CD14-positive monocyte (primary cell): ENCODE results near the gene GDPD4. TPM values are rescaled to one million over a fixed set of nuclear protein-coding genes. Genes with fewer than 3 reads are reported as not detected.

Experiments
- DNase-seq, 3 donors: peaks; one replicate each; pipeline ENCODE4 v3.0.0-alpha.2; 2011 to 2022
- H2AFZ ChIP-seq: 2 replicates; pipeline ENCODE4 v1.6.0; 2012; ENCODE audit warnings: mild to moderate bottlenecking, low read depth, low read length, inconsistent platforms; ENCODE audit not compliant: insufficient read depth, poor library complexity, severe bottlenecking
- H3K27ac ChIP-seq, 2 donors: 1 replicate in 1 of 2; 2 replicates in 1 of 2; pipeline ENCODE4 v1.5.1; 2012 to 2013; ENCODE audit warnings: low read length in 2 of 2, control low read depth in 1 of 2, inconsistent platforms in 1 of 2, low read depth in 1 of 2, mild to moderate bottlenecking in 1 of 2
- H3K27me3 ChIP-seq, 2 donors: one replicate each; pipeline versions ENCODE4 v1.6.0 to v1.6.1; 2011 to 2013; ENCODE audit warnings: low read length in 2 of 2; ENCODE audit not compliant: control insufficient read depth in 2 of 2, insufficient read depth in 2 of 2
- H3K36me3 ChIP-seq, 2 donors: replicated peaks in 1 of 2; 1 replicate in 1 of 2; 2 replicates in 1 of 2; pipeline versions ENCODE4 v1.5.1 to v1.6.1; 2012 to 2013; ENCODE audit warnings: low read length in 2 of 2, control low read depth in 1 of 2, inconsistent platforms in 1 of 2, mild to moderate bottlenecking in 1 of 2; ENCODE audit not compliant: insufficient read depth in 2 of 2, control insufficient read depth in 1 of 2
- H3K4me1 ChIP-seq, 2 donors: 1 replicate in 1 of 2; 2 replicates in 1 of 2; pipeline versions ENCODE4 v1.5.1 to v1.6.1; 2012 to 2013; ENCODE audit warnings: low read length in 2 of 2, control low read depth in 1 of 2, inconsistent platforms in 1 of 2, mild to moderate bottlenecking in 1 of 2, moderate library complexity in 1 of 2; ENCODE audit not compliant: insufficient read depth in 2 of 2, control insufficient read depth in 1 of 2
- H3K4me2 ChIP-seq: replicated peaks from 2 replicates; pipeline ENCODE3; 2012; ENCODE audit warnings: low read length, moderate library complexity, mild to moderate bottlenecking; ENCODE audit not compliant: poor library complexity, severe bottlenecking; ENCODE audit errors: extremely low read depth
- H3K4me3 ChIP-seq, 3 experiments: fragments of 200-600 bp in 1 of 3; sonication (generic) in 1 of 3; replicated peaks in 1 of 3; 1 replicate in 2 of 3; 2 replicates in 1 of 3; pipeline ENCODE4 v1.5.1; 2011 to 2013; ENCODE audit warnings: low read length in 3 of 3, mild to moderate bottlenecking in 3 of 3, control low read depth in 2 of 3, low read depth in 2 of 3, inconsistent platforms in 1 of 3, moderate library complexity in 1 of 3
- H3K79me2 ChIP-seq: 2 replicates; pipeline ENCODE4 v1.6.0; 2012; ENCODE audit warnings: mild to moderate bottlenecking, control low read depth, inconsistent platforms, low read length, moderate library complexity; ENCODE audit not compliant: insufficient read depth
- H3K9ac ChIP-seq: 2 replicates; pipeline ENCODE4 v1.6.0; 2017; ENCODE audit warnings: low read length, mild to moderate bottlenecking; ENCODE audit not compliant: insufficient read depth, poor library complexity, severe bottlenecking
- H3K9me3 ChIP-seq, 2 donors: replicated peaks in 1 of 2; 1 replicate in 1 of 2; 2 replicates in 1 of 2; pipeline versions ENCODE4 v1.5.1 to v1.6.1; 2012 to 2013; ENCODE audit warnings: low read length in 2 of 2, control low read depth in 1 of 2; ENCODE audit not compliant: control insufficient read depth in 1 of 2, insufficient read depth in 1 of 2
- H4K20me1 ChIP-seq: 2 replicates; pipeline ENCODE4 v1.6.0; 2012; ENCODE audit warnings: mild to moderate bottlenecking, low read length, control low read depth, moderate library complexity; ENCODE audit not compliant: insufficient read depth
- H3K27ac Mint-ChIP-seq, 7 donors: one replicate each; pipeline ENCODE4 v1.8.0; 2020; ENCODE audit warnings: mild to moderate bottlenecking in 7 of 7, mixed read lengths in 7 of 7, moderate library complexity in 6 of 7, inconsistent platforms in 2 of 7
- H3K27me3 Mint-ChIP-seq, 3 donors: one replicate each; pipeline ENCODE4 v1.8.0; 2021 to 2022; ENCODE audit warnings: low read depth in 3 of 3, mild to moderate bottlenecking in 3 of 3, mixed read lengths in 3 of 3, moderate library complexity in 3 of 3, inconsistent platforms in 1 of 3
- H3K36me3 Mint-ChIP-seq, 2 donors: one replicate each; pipeline ENCODE4 v1.8.0; 2020; ENCODE audit warnings: mixed read lengths in 2 of 2, inconsistent platforms in 1 of 2, mild to moderate bottlenecking in 1 of 2
- H3K4me1 Mint-ChIP-seq: one replicate; pipeline ENCODE4 v1.8.0; 2020; ENCODE audit warnings: mild to moderate bottlenecking, mixed read lengths
- H3K4me3 Mint-ChIP-seq, 2 donors: one replicate each; pipeline ENCODE4 v1.8.0; 2020; ENCODE audit warnings: mild to moderate bottlenecking in 2 of 2, mixed read lengths in 2 of 2, moderate library complexity in 1 of 2
- H3K9me3 Mint-ChIP-seq, 7 donors: one replicate each; pipeline ENCODE4 v1.8.0; 2020 to 2022; ENCODE audit warnings: mixed read lengths in 7 of 7, mild to moderate bottlenecking in 6 of 7, moderate library complexity in 6 of 7, inconsistent platforms in 2 of 7
- CTCF ChIP-seq: fragments of 200-600 bp; IDR thresholded peaks from one replicate; pipeline ENCODE4 v1.8.0; 2022; ENCODE audit warnings: antibody characterized with exemption, mild to moderate bottlenecking
- WGBS: methylation state at CpG from one replicate; pipeline ENCODE4 v1.1.5; 2013; ENCODE audit warnings: missing lambda C conversion rate; ENCODE audit not compliant: insufficient coverage; 5-methylcytosine and 5-hydroxymethylcytosine counted together
- intact Hi-C, 2 donors: fragments of 100-400 bp; cut with micrococcal nuclease; formaldehyde crosslinking; loops; one replicate each; pipeline versions ENCODE4 v1.15.0 to v1.15.1; 2023
- polyA plus RNA-seq, 3 donors: library from polyadenylated mRNA; depleted of rRNA in 1 of 3; unstranded in 2 of 3; stranded (reverse) in 1 of 3; fragments of 300-500 nt in 2 of 3; fragments of >200 nt in 1 of 3; fragmentation: Illumina TruSeq in 2 of 3; gene quantifications; 1 replicate in 2 of 3; 2 replicates in 1 of 3; pipeline ENCODE4 v1.2.3, GENCODE V29; 2012 to 2021

The GDPD4 gene
- polyA plus RNA-seq, 3 donors, result not detected

GRCh38 chr11:77249427-77249826, 52.1 kb downstream of the GDPD4 start:
- H3K36me3 ChIP-seq, result no peaks in the 10 kb centered on the region

GRCh38 chr11:77244277-77245027, 57.0 kb downstream of the GDPD4 start:
- H3K36me3 ChIP-seq, result no peaks in the 10 kb centered on the region
- no peaks in the 10 kb centered on the region for H4K20me1 ChIP-seq
- Mint-ChIP-seq H3K27me3 (peaks cover 0 to 3% (median 1%) of the 10 kb centered on the region in 3 donors), H3K36me3 (no peaks in the 10 kb centered on the region), H3K9me3 (peaks cover 0 to 4% (median 2%) of the 10 kb centered on the region in 7 donors), H3K27ac (no peak overlapping the region), H3K4me3 (no peak overlapping the region), H3K4me1 (peaks cover 2% of the 10 kb centered on the region)
- H3K9me3 ChIP-seq, result no peaks in the 10 kb centered on the region
- no peak overlapping the region for H3K4me3 ChIP-seq
- H3K4me1 ChIP-seq, result no peaks in the 10 kb centered on the region
- no peaks in the 10 kb centered on the region for H3K79me2 ChIP-seq
- H3K9ac ChIP-seq, result no peak overlapping the region
- no peak for DNase-seq
- 100% methylated on average over 4 of the region's 7 CpGs for WGBS
- H3K27ac ChIP-seq, result no peak overlapping the region
- H2AFZ ChIP-seq, result no peak overlapping the region
- intact Hi-C loops, result no loop called here
- TF ChIP-seq CTCF, result no peak
- no peak overlapping the region for H3K4me2 ChIP-seq
- no peaks in the 10 kb centered on the region for H3K27me3 ChIP-seq

More at GRCh38 chr11:77249427-77249826, 52.1 kb downstream of the GDPD4 start:
- Histone ChIP-seq H4K20me1 (no peaks in the 10 kb centered on the region), H3K9me3 (peaks cover 5 to 17% of the 10 kb centered on the region in 2 donors), H2AFZ (no peak overlapping the region), H3K9ac (no peak overlapping the region), H3K4me2 (no peak overlapping the region), H3K4me3 (no peak overlapping the region), H3K27me3 (no peaks in the 10 kb centered on the region), H3K4me1 (no peaks in the 10 kb centered on the region), H3K79me2 (no peaks in the 10 kb centered on the region), H3K27ac (no peak overlapping the region)
- WGBS, result 100% methylated on average over 1 of the region's 3 CpGs
- H3K36me3 Mint-ChIP-seq, result no peaks in the 10 kb centered on the region
- H3K27me3 Mint-ChIP-seq, result peaks cover 0 to 2% (median 0%) of the 10 kb centered on the region in 3 donors
- H3K27ac Mint-ChIP-seq, result no peak overlapping the region
- no peak for DNase-seq
- H3K4me1 Mint-ChIP-seq, result peaks cover under 1% of the 10 kb centered on the region
- intact Hi-C loops, result no loop called here
- H3K4me3 Mint-ChIP-seq, result no peak overlapping the region
- TF ChIP-seq CTCF, result no peak
- H3K9me3 Mint-ChIP-seq, result peaks cover 12 to 26% (median 16%) of the 10 kb centered on the region in 7 donors
